ENCODE results near the gene CIB2. TPM values are rescaled to one million over a fixed set of nuclear protein-coding genes. Genes with fewer than 3 reads are reported as not detected.

Gene CIB2
- total RNA-seq, 4 donors from 2014 or later = 11.4 to 18.3 (median 15.9) TPM

DNA sequence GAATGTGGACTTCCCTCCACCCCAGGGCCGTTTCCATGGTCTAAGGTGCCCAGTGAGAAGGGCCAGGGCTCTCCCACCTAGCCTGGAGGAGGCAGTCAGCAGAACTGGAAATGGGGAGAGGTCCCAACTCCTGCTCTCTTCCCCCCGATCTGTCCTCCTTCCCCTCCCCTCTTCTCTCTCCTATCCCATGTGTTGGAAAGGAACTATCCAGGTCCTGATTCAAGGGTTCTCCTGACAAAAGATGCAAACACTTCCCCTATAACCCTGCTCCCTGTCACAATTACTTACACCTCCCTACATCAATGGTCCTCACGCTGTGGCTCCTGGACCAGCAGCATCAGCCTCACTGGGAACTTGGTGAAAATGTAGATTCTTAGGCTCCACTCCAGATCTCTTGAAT lies 6.0 kb downstream of the CIB2 start:
- intact Hi-C loops (cut with DNase I) = no loop called here
- no peak for DNase-seq (ENCODE audit: extremely low spot score)
- 80% methylated on average over 3 of the region's 3 CpGs for WGBS
- no peaks in the 10 kb centered on the region for H3K9me3 ChIP-seq
- no peak overlapping the region for H3K27ac ChIP-seq (replicated peaks in 1 of 4)
- H3K27me3 ChIP-seq = no peaks in the 10 kb centered on the region
- TF ChIP-seq POLR2AphosphoS5 (IDR thresholded peaks at IDR 0.05) = no peak
- TF ChIP-seq POLR2A (IDR thresholded peaks at IDR 0.05; ENCODE audit: low read depth) = no peak
- TF ChIP-seq, protein P1, sequence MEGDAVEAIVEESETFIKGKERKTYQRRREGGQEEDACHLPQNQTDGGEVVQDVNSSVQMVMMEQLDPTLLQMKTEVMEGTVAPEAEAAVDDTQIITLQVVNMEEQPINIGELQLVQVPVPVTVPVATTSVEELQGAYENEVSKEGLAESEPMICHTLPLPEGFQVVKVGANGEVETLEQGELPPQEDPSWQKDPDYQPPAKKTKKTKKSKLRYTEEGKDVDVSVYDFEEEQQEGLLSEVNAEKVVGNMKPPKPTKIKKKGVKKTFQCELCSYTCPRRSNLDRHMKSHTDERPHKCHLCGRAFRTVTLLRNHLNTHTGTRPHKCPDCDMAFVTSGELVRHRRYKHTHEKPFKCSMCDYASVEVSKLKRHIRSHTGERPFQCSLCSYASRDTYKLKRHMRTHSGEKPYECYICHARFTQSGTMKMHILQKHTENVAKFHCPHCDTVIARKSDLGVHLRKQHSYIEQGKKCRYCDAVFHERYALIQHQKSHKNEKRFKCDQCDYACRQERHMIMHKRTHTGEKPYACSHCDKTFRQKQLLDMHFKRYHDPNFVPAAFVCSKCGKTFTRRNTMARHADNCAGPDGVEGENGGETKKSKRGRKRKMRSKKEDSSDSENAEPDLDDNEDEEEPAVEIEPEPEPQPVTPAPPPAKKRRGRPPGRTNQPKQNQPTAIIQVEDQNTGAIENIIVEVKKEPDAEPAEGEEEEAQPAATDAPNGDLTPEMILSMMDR (IDR thresholded peaks at IDR 0.05) = no peak
- no peak overlapping the region for H3K4me3 ChIP-seq
- peaks cover 0 to under 1% (median 0%) of the 10 kb centered on the region in 4 donors for H3K4me1 ChIP-seq
- H3K36me3 ChIP-seq = no peaks in the 10 kb centered on the region

DNA sequence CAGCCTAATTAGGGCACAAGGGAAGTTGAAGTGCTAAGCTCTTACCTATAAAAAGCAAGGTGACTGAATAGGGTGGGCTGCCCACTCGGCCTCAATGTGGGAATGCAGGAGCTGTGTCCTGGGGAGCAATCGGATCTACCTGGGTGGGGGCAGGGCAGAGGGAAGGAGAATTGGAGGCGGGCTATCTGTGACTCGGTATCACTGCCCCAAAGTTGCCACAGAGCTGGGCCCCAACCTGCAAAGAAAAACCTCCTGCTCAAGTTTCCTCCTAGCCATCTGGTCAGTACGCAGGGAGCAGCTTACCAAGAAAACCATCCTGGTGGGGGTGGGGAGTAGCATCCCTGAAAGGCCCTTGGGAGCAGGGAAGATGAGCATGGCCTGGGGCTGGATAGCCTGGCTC lies 10.7 kb downstream of the CIB2 start:
- H3K4me3 ChIP-seq = no peak overlapping the region
- DNase-seq (ENCODE audit: extremely low spot score) = no peak
- no peaks in the 10 kb centered on the region for H3K9me3 ChIP-seq
- H3K4me1 ChIP-seq = no peaks in the 10 kb centered on the region
- H3K27ac ChIP-seq (replicated peaks in 1 of 4) = no peak overlapping the region
- TF ChIP-seq EP300 (IDR thresholded peaks at IDR 0.05) (no peak), POLR2A (IDR thresholded peaks at IDR 0.05; ENCODE audit: low read depth) (no peak), POLR2AphosphoS5 (IDR thresholded peaks at IDR 0.05) (no peak)
- TF ChIP-seq, protein P1 (IDR thresholded peaks at IDR 0.05) = no peak
- H3K36me3 ChIP-seq = no peaks in the 10 kb centered on the region
- H3K27me3 ChIP-seq = no peaks in the 10 kb centered on the region
- 82% methylated on average over 4 of the region's 5 CpGs for WGBS
- intact Hi-C loops (cut with DNase I) = no loop called here

DNA sequence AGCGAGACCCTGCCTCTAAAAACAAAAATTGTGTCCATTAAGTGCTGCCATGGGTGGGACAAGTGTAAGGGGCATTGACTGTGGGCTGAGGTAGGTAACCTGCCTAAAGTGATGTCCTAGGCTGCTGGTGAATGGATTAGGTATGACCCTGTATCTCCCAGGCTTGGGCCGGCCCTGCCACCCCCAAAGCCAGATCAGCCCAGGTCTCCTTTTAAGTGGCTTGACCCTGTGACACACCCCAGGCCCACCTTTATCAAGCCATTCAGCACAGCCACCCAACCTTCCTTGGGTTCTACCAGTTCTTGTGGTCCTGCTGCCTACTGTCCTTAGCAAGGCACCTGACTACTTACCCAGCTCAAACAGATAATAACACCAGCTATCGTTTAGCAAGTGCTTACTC lies 18.7 kb downstream of the CIB2 start:
- intact Hi-C loops (cut with DNase I) = loop anchor here (5.0 kb wide), 3 partner anchors 85 to 310 kb away; no protein-coding TSS in a partner anchor
- Histone ChIP-seq H3K4me1 (peaks cover 0 to 9% (median 1%) of the 10 kb centered on the region in 4 donors), H3K27ac (replicated peaks in 1 of 4) (no peak overlapping the region), H3K36me3 (no peaks in the 10 kb centered on the region), H3K9me3 (no peaks in the 10 kb centered on the region), H3K27me3 (no peaks in the 10 kb centered on the region), H3K4me3 (no peak overlapping the region)
- whole genome bisulfite sequencing = 75% methylated on average over 3 of the region's 3 CpGs
- TF ChIP-seq POLR2AphosphoS5 (IDR thresholded peaks at IDR 0.05) (no peak), POLR2A (IDR thresholded peaks at IDR 0.05; ENCODE audit: low read depth) (no peak), EP300 (IDR thresholded peaks at IDR 0.05) (no peak)
- TF ChIP-seq, protein P1 (IDR thresholded peaks at IDR 0.05) = no peak
- DNase-seq (ENCODE audit: extremely low spot score) = no peak

DNA sequence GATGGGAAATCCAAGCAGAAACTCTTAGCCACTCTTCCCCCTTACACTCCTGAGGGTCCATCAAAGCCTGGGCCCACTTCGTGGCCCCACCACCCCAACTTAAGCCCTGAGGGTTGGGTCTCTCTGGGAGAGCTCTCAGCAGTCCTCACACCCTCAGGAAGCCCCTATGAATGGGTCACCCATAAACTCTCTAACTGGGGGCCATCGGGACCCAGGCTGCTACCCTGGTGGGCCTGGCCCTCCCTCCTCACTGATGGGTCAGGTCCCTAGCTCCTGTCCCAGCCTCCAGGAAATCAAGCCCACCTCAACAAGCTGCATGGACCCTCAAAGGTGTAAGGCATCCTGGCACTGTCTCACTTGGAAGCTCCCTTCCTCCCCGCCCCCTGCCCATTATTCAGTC lies 19.5 kb downstream of the CIB2 start:
- Histone ChIP-seq H3K4me1 (peaks cover 0 to 9% (median 1%) of the 10 kb centered on the region in 4 donors), H3K4me3 (no peak overlapping the region), H3K9me3 (no peaks in the 10 kb centered on the region), H3K27ac (replicated peaks in 1 of 4) (no peak overlapping the region), H3K27me3 (no peaks in the 10 kb centered on the region), H3K36me3 (no peaks in the 10 kb centered on the region)
- intact Hi-C loops (cut with DNase I) = loop anchor here (5.0 kb wide), 3 partner anchors 86 to 311 kb away; no protein-coding TSS in a partner anchor
- WGBS = 83% methylated on average over 3 of the region's 3 CpGs
- DNase-seq (ENCODE audit: extremely low spot score) = no peak
- TF ChIP-seq POLR2AphosphoS5 (IDR thresholded peaks at IDR 0.05) (no peak), POLR2A (IDR thresholded peaks at IDR 0.05; ENCODE audit: low read depth) (no peak), EP300 (IDR thresholded peaks at IDR 0.05) (no peak)
- TF ChIP-seq, protein P1 (IDR thresholded peaks at IDR 0.05) = no peak

DNA sequence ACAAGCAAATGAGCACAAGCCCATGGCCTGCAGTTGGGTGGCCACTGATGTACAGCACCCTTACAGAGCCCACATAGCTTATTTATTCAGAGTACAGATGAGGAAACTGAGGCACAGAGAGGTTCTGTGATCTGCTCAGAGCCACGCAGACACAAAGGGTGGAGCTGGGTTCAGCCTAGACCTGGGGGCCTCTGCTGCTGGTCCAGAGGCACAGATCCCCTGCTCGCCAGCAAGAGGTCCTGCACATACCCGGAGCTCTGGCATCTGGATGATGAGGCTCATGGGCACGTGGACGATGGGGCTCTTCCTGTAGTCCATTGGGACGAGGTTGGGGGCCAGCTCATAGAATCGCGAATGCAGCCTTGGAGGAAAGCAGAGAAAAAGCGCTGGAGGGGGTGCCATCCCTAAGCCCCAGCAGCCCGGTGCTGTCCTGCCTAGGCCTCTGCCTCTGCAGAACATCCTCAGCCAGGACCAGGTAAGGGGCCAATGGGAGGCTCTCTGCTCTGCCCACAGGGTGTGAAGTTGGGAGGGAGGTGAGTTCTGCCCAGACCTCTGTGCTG lies 20.2 kb downstream of the CIB2 start:
- no peaks in the 10 kb centered on the region for H3K36me3 ChIP-seq
- no peak for DNase-seq (ENCODE audit: extremely low spot score)
- no peaks in the 10 kb centered on the region for H3K27me3 ChIP-seq
- 90% methylated on average over 7 of the region's 10 CpGs for WGBS
- no peak for TF ChIP-seq POLR2AphosphoS5 (IDR thresholded peaks at IDR 0.05)
- TF ChIP-seq, protein P1 (IDR thresholded peaks at IDR 0.05) = no peak
- TF ChIP-seq EP300 (IDR thresholded peaks at IDR 0.05) = no peak
- no peak for TF ChIP-seq POLR2A (IDR thresholded peaks at IDR 0.05; ENCODE audit: low read depth)
- no peak overlapping the region for H3K27ac ChIP-seq (replicated peaks in 1 of 4)
- no peak overlapping the region for H3K4me3 ChIP-seq
- H3K9me3 ChIP-seq = no peaks in the 10 kb centered on the region
- H3K4me1 ChIP-seq = peaks cover 0 to 9% (median 1%) of the 10 kb centered on the region in 4 donors
- intact Hi-C loops (cut with DNase I) = loop anchor here (5.0 kb wide), 3 partner anchors 86 to 311 kb away; no protein-coding TSS in a partner anchor

Data from esophagus muscularis mucosa (tissue), 4 donors.